OCI-LY3 (cell line): ENCODE data around the gene CMC2.

Experiments
- EZH2phosphoT487 ChIP-seq: fragments of 200-600 bp; shearing (Covaris generic); IDR thresholded peaks from 2 replicates; pipeline ENCODE4 v1.6.1; 2018; ENCODE audit warnings: antibody characterized with exemption, mixed run types, low read depth
- TF ChIP-seq, protein P1 (sequence below): fragments of 200-600, 300-600 bp; sonication (generic); IDR thresholded peaks from 2 replicates; pipeline ENCODE4 v1.5.1; 2014; ENCODE audit warnings: antibody characterized with exemption, low read length, low read depth

DNA sequence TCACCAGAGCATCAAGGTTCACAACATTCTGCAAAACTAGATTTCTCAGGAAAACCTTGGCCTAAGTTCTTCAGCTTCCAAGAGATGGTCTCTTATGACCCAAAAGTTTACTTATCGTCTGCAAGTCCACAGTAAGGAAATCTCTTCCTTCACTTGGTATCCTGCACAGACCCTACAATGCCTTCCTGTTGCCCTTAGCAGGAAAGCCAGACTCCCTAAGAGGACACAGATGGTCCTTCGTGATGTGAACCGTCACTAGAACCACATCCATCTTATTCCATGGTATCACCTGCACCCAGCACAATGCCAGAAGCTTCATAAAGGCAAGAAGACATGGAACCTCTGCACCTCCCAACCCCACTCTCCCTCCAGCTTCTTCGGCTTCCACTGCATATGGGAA lies 34.1 kb downstream of the CMC2 start:
- TF ChIP-seq, protein P1, sequence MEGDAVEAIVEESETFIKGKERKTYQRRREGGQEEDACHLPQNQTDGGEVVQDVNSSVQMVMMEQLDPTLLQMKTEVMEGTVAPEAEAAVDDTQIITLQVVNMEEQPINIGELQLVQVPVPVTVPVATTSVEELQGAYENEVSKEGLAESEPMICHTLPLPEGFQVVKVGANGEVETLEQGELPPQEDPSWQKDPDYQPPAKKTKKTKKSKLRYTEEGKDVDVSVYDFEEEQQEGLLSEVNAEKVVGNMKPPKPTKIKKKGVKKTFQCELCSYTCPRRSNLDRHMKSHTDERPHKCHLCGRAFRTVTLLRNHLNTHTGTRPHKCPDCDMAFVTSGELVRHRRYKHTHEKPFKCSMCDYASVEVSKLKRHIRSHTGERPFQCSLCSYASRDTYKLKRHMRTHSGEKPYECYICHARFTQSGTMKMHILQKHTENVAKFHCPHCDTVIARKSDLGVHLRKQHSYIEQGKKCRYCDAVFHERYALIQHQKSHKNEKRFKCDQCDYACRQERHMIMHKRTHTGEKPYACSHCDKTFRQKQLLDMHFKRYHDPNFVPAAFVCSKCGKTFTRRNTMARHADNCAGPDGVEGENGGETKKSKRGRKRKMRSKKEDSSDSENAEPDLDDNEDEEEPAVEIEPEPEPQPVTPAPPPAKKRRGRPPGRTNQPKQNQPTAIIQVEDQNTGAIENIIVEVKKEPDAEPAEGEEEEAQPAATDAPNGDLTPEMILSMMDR, result no peak
- no peak for TF ChIP-seq EZH2phosphoT487
